Left lung (tissue), 10 donors: ENCODE measurements around the gene NRAS. TPM values are rescaled to one million over a fixed set of nuclear protein-coding genes. Genes with fewer than 3 reads are reported as not detected.

Source experiments
- ATAC-seq: fragments of 200-7000 bp; cut with Tn5 transposase; one replicate; pipeline ENCODE4 v1.9.1; 2020; ENCODE audit warnings: moderate library complexity
- DNase-seq, 4 donors: peaks; one replicate each; pipeline ENCODE4 v3.0.0-alpha.2; 2013 to 2020
- H3K27ac ChIP-seq, 2 donors: fragments of 200-600 bp; sonication (generic) in 1 of 2; one replicate each; pipeline versions ENCODE4 v1.5.0 to v1.8.0; 2020 to 2021
- H3K27me3 ChIP-seq, 2 donors: fragments of 200-600 bp; sonication (generic) in 1 of 2; one replicate each; pipeline versions ENCODE4 v1.5.0 to v1.8.0; 2020 to 2021
- H3K36me3 ChIP-seq, 2 donors: fragments of 200-600 bp; sonication (generic) in 1 of 2; one replicate each; pipeline versions ENCODE4 v1.5.0 to v1.8.0; 2020 to 2021
- H3K4me1 ChIP-seq, 2 donors: fragments of 200-600 bp; one replicate each; pipeline ENCODE4 v1.8.0; 2021
- H3K4me3 ChIP-seq, 2 donors: fragments of 200-600 bp; sonication (generic) in 1 of 2; one replicate each; pipeline versions ENCODE4 v1.5.0 to v1.8.0; 2020 to 2021; ENCODE audit warnings: mild to moderate bottlenecking in 1 of 2
- H3K9me3 ChIP-seq, 2 donors: fragments of 200-600 bp; sonication (generic) in 1 of 2; one replicate each; pipeline versions ENCODE4 v1.5.0 to v1.8.0; 2020 to 2021
- CTCF ChIP-seq, 2 donors: fragments of 200-600 bp; sonication (generic) in 1 of 2; IDR thresholded peaks; one replicate each; pipeline versions ENCODE4 v1.5.0 to v1.8.0; 2021; ENCODE audit warnings: antibody characterized with exemption in 2 of 2
- intact Hi-C, 2 donors: fragments of 100-400 bp; cut with DNase I; formaldehyde crosslinking; loops; one replicate each; pipeline versions ENCODE4 v1.11.2 to v1.14.2; 2022
- polyA plus RNA-seq, 6 donors: library from polyadenylated mRNA; unstranded; fragments of 120-200 nt; gene quantifications; one replicate each; pipeline ENCODE4 v1.2.1, GENCODE V29; 2013; ENCODE audit not compliant: insufficient read length in 6 of 6
- total RNA-seq, 2 donors: library from RNA; stranded (reverse); fragmentation: NEBNext Ultra II Directional; extraction: Animal tissue kit (Norgen Biotek cat#: 25700); gene quantifications; one replicate each; pipeline ENCODE4 v1.2.1, GENCODE V29; 2021
- donor health status: DM: no; HTN: yes; CAD: no.
- donor health status: DM: no; HTN: no; CAD: no.

NRAS gene
- total and polyA plus RNA-seq, 8 donors: 31.3 to 62.4 (median 57.3) TPM

- Histone ChIP-seq H3K9me3 (no peaks in the 10 kb centered on the region), H3K27me3 (no peaks in the 10 kb centered on the region), H3K4me1 (peaks cover 0 to 26% of the 10 kb centered on the region in 2 donors), H3K27ac (no peak overlapping the region), H3K4me3 (no peak overlapping the region), H3K36me3 (peaks cover 0 to 66% of the 10 kb centered on the region in 2 donors)
- DNase-seq (no peak), ATAC-seq (no peak)
- TF ChIP-seq CTCF (IDR thresholded peaks at IDR 0.05): no peak
- intact Hi-C loops: no loop called here
These were observed 25.6 kb upstream of the NRAS start for GRCh38 chr1:114741963-114742746.

- ATAC-seq (no peak), DNase-seq (no peak)
- H3K36me3 ChIP-seq: peaks cover 0 to 76% of the 10 kb centered on the region in 2 donors
- no peaks in the 10 kb centered on the region for H3K9me3 ChIP-seq
- intact Hi-C loops: no loop called here
- H3K27ac ChIP-seq: no peak overlapping the region
- H3K27me3 ChIP-seq: no peaks in the 10 kb centered on the region
- H3K4me1 ChIP-seq: peaks cover 0 to 12% of the 10 kb centered on the region in 2 donors
- no peak for TF ChIP-seq CTCF (IDR thresholded peaks at IDR 0.05)
- no peak overlapping the region for H3K4me3 ChIP-seq
These were observed 23.8 kb upstream of the NRAS start for GRCh38 chr1:114740331-114740730.

GRCh38 chr1:114737314-114737849, 20.8 kb upstream of the NRAS start:
- Histone ChIP-seq H3K4me3 (no peak overlapping the region), H3K36me3 (peaks cover 0 to 83% of the 10 kb centered on the region in 2 donors), H3K27ac (no peak overlapping the region), H3K9me3 (no peaks in the 10 kb centered on the region), H3K27me3 (no peaks in the 10 kb centered on the region), H3K4me1 (no peaks in the 10 kb centered on the region)
- no peak for ATAC-seq
- DNase-seq: no peak
- intact Hi-C loops: no loop called here
- TF ChIP-seq CTCF (IDR thresholded peaks at IDR 0.05): no peak

- no peak for ATAC-seq
- TF ChIP-seq CTCF (IDR thresholded peaks at IDR 0.05): no peak
- H3K36me3 ChIP-seq: peaks cover 0 to 92% of the 10 kb centered on the region in 2 donors
These were observed 18.9 kb upstream of the NRAS start for GRCh38 chr1:114735479-114735878.

GRCh38 chr1:114729782-114730181, 13.2 kb upstream of the NRAS start:
- TF ChIP-seq CTCF (IDR thresholded peaks at IDR 0.05): no peak
- H3K4me3 ChIP-seq: no peak overlapping the region
- H3K27me3 ChIP-seq: no peaks in the 10 kb centered on the region
- no peak overlapping the region for H3K27ac ChIP-seq
- DNase-seq: no peak
- intact Hi-C loops: no loop called here
- H3K9me3 ChIP-seq: no peaks in the 10 kb centered on the region
- no peak for ATAC-seq
- peaks cover 4 to 100% of the 10 kb centered on the region in 2 donors for H3K36me3 ChIP-seq
- no peaks in the 10 kb centered on the region for H3K4me1 ChIP-seq

More at GRCh38 chr1:114735479-114735878, 18.9 kb upstream of the NRAS start:
- no peaks in the 10 kb centered on the region for H3K27me3 ChIP-seq
- DNase-seq: no peak
- H3K4me1 ChIP-seq: no peaks in the 10 kb centered on the region
- intact Hi-C loops: no loop called here
- H3K27ac ChIP-seq: no peak overlapping the region
- no peak overlapping the region for H3K4me3 ChIP-seq
- no peaks in the 10 kb centered on the region for H3K9me3 ChIP-seq
